NB4 (cell line): ENCODE results near the gene CCND1.

Experiments
- DNase-seq: peaks from one replicate; pipeline ENCODE4 v3.0.0; 2010; ENCODE audit warnings: low read depth
- H3K4me3 ChIP-seq: one replicate; pipeline ENCODE4 v1.5.1; 2011; ENCODE audit warnings: mild to moderate bottlenecking, low read depth, low read length, moderate library complexity
- CTCF ChIP-seq: IDR thresholded peaks from one replicate; pipeline ENCODE4 v1.5.1; 2012; ENCODE audit warnings: low read depth, low read length
- MAX ChIP-seq: IDR thresholded peaks from 2 replicates; pipeline ENCODE4 v1.6.1; 2011; ENCODE audit warnings: low read depth, low read length
- MYC ChIP-seq: IDR thresholded peaks from 2 replicates; pipeline ENCODE4 v1.6.1; 2011; ENCODE audit warnings: low read depth, low read length
- POLR2A ChIP-seq: IDR thresholded peaks from 2 replicates; pipeline ENCODE4 v1.6.1; 2011; ENCODE audit warnings: mild to moderate bottlenecking; ENCODE audit not compliant: insufficient read length; ENCODE audit errors: extremely low read depth

The CCND1 gene

GRCh38 chr11:69643646-69644045, 2.7 kb downstream of the CCND1 start:
- no peak for TF ChIP-seq MYC
- no peak for TF ChIP-seq CTCF
- no peak for TF ChIP-seq POLR2A
- TF ChIP-seq MAX: no peak
- no peak overlapping the region for H3K4me3 ChIP-seq
- no peak for DNase-seq

GRCh38 chr11:69644071-69644961, 3.4 kb downstream of the CCND1 start:
- TF ChIP-seq CTCF (no peak), POLR2A (no peak), MAX (no peak), MYC (no peak)
- H3K4me3 ChIP-seq: no peak overlapping the region
- no peak for DNase-seq

GRCh38 chr11:69644962-69645675, 4.2 kb downstream of the CCND1 start:
- no peak for DNase-seq
- no peak for TF ChIP-seq CTCF
- TF ChIP-seq MYC: no peak
- TF ChIP-seq MAX: no peak
- no peak for TF ChIP-seq POLR2A
- no peak overlapping the region for H3K4me3 ChIP-seq

- DNase-seq: no peak
- TF ChIP-seq MYC: no peak
- no peak for TF ChIP-seq MAX
- TF ChIP-seq POLR2A: no peak
- no peak for TF ChIP-seq CTCF
- H3K4me3 ChIP-seq: no peak overlapping the region
These were observed 5.0 kb downstream of the CCND1 start for GRCh38 chr11:69645801-69646492.

- no peak overlapping the region for H3K4me3 ChIP-seq
- DNase-seq: no peak
These were observed 5.8 kb downstream of the CCND1 start for GRCh38 chr11:69646493-69647389.

More at GRCh38 chr11:69646493-69647389, 5.8 kb downstream of the CCND1 start:
- no peak for TF ChIP-seq MYC
- TF ChIP-seq CTCF: no peak
- TF ChIP-seq MAX: no peak
- no peak for TF ChIP-seq POLR2A
